ENCODE results near the gene HNRNPF.
"Not testable (repeated sequence)": the region's sequence is repeated elsewhere in the genome, so short reads cannot be mapped to it uniquely, and the experiment has no call there.

HNRNPF gene

GRCh38 chr10:43396061-43396927 is 12.7 kb downstream of the HNRNPF start:
- peak; percentile 64 for DNase-seq

DNA sequence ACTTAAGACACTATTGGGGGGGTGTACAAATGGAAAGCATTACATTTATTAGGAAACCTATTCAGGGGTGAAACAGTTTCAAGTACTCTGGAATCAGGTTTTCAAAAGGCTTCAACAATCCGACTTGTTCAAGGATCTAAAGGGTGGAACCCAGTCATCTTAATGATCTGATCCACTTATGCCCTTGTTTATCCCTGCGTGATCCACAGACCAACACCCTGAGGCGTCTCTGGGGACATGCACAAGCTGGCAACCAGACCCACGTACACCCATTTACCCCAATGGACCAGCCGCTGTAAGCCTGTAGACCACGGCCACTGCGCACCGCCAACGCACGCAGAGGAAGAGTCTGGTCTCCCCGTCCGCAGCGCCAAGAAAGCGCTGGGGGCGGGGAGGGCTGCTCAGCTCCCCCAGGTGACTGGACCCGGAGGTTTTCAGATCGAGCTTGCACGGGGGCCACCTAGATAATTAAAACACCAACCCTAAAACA is 13.4 kb downstream of the HNRNPF start:
- DNase-seq, result no peak

GRCh38 chr10:43394868-43395267 is 14.1 kb downstream of the HNRNPF start:
- no peak for DNase-seq

DNA sequence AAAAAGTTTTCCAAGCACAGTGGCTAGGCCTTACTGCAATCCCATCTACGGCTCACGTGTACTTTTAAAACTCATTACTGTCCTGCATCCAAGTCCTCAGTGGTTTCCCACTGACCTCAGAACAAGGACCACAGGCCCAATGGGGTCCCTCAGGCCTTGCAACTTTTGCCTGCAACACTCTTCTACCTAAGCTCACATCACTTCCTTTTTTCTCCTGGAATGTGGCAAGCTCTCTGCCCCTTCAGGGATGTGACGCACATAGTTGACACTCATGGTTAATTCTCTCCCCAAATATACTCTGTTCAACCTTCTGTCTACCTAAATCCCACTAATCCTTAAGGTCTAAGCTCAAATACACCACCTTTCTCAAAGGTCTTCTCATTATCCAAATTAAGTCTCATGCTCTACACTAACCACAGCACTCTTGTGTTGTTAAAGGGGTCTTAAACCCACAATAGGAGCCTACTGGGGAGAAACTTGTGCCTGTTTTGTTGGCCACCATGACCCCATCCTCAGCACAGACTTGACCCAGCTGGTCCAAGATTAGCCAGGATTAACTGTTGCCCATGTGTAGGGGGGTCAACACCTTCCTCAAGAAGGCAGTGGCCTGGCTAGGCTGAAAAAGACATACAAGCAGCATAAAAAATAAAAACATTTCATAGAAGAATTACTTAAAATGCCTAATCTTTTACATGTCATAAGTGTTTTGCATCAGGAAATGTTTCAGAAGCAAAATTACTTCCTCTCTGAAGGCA is 15.2 kb downstream of the HNRNPF start:
- DNase-seq, result no peak

GRCh38 chr10:43393186-43393585 is 15.8 kb downstream of the HNRNPF start:
- DNase-seq, result not testable (repeated sequence)

DNA sequence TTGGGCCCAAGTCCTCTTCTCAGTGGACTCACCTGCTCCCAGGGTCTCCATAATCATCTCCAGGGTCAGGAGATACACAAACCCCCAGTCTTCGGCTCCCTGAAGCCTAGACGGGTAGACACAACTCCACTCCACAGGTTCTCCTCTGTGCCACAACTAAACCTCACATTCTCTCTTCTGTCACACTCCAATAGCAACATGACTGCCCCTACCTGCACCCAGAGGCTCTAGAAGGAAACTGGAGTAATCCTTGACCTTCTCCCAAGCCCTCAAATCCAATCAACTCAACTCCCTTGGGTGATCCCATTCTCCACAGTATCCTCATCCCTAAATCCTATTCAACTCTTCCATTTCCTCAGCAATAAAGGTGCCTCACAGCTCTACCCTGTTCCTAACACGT is 16.2 kb downstream of the HNRNPF start:
- no peak for DNase-seq

GRCh38 chr10:43391496-43391895 is 17.5 kb downstream of the HNRNPF start:
- no peak for DNase-seq

DNA sequence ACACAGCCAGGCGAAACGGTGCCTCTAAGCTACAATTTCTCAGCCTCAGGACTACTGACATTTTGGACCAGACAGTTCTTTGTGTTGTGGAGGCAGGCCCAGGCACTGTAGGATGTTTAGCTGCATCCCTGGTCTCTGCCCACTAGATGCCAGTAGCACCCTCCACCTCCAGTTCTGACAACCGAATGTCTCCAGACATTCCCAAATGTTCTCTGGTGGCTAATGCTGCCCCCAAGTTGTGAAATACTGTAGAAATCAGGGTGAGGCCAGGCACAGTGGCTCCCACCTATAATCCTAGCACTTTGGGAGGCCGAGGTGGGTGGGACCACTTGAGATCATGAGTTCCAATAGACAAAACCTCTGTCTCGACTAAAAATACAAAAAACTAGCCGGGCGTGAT is 18.2 kb downstream of the HNRNPF start:
- DNase-seq, result no peak

GRCh38 chr10:43390333-43390732 is 18.7 kb downstream of the HNRNPF start:
- DNase-seq, result no peak

- no peak for DNase-seq
Measured at GRCh38 chr10:43389867-43390266, 19.1 kb downstream of the HNRNPF start.

GRCh38 chr10:43387678-43388032 is 21.3 kb downstream of the HNRNPF start:
- DNase-seq, result no peak

GRCh38 chr10:43386981-43387677 is 21.9 kb downstream of the HNRNPF start:
- DNase-seq, result no peak

GRCh38 chr10:43386549-43386948 is 22.4 kb downstream of the HNRNPF start:
- no peak for DNase-seq

- no peak for DNase-seq
Measured at GRCh38 chr10:43385412-43386004, 23.5 kb downstream of the HNRNPF start.

DNA sequence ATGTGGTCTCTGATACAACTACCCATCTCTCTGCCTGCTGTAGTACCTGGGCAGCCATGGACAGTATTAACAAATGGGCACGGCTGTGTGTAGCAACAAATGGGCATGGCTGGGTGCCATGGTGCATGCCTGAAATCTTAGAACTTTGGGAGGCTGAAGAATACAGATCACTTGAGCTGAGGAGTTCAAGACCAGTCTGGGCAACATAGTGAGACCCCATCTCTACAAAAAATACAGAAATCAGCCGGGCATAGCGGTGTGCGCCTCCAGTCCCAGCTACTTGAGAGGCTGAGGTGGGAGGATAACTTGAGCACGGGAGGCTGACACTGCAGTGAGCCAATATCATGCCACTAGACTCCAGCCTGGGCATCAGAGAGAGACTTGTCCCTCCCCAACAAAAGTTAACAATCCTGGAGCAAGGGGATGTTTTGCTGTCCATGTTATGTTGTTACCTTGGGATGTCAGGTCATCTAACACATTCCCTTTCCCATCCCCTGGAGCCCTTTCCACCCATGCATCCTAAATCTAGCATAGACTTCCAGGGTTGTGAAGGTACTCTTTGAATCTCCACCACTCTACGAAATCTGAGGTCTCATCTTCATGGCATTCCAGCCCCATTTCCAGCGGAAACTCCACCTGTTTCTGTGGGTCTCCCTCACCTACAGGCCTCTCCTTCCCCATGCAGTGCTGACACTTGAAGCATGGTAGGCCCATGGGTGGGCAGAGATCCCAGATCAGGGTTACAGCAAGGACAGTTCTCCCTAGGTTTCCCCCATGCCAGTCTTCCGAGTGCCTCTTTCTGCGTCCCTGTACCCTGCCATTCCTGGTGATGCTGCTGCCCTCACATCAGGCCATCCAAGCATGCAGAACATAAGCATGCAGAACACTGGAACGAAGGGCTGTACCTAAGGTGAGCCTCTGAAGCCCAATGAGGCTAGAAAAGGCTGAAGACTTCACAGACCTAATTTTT is 24.4 kb downstream of the HNRNPF start:
- DNase-seq, result no peak

DNA sequence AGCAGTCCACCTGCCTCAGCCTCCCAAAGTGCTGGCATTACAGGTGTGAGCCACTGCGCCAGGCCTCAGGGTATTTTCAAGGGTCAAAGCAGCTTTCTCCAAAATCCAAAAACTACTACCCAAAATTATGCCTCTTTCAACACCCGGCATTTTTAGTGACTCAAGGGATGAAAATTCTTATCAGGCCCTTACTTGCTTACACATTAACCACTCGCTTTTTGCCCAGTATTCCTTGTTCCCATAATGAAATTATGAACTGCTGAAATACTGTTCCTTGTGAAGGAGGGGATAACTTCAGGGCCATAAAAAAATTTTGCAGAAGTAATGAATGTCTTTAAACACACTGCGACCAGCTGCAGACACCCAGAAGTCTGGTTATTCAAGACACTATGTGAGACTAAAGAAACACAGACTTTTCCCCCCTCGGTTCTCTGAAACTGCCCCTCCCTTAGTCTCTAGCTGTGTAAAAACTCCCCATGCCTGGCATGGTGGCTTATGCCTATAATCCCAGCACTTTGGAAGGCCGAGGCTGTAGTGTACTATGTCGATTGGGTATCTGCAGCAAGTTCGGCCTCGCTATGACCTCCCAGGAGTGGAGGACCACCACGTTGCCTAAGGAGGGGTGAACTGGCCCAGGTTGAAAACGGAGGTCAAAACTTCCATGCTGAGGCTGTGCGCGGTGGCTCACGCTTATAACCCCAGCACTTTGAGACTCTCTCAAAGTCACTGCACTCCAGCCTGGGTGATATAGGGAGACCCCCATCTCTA is 25.6 kb downstream of the HNRNPF start:
- DNase-seq, result no peak

- no peak for DNase-seq
Measured at GRCh38 chr10:43380610-43381222, 28.3 kb downstream of the HNRNPF start.

- DNase-seq, result no peak
Measured at GRCh38 chr10:43377424-43377883, 31.5 kb downstream of the HNRNPF start.

DNA sequence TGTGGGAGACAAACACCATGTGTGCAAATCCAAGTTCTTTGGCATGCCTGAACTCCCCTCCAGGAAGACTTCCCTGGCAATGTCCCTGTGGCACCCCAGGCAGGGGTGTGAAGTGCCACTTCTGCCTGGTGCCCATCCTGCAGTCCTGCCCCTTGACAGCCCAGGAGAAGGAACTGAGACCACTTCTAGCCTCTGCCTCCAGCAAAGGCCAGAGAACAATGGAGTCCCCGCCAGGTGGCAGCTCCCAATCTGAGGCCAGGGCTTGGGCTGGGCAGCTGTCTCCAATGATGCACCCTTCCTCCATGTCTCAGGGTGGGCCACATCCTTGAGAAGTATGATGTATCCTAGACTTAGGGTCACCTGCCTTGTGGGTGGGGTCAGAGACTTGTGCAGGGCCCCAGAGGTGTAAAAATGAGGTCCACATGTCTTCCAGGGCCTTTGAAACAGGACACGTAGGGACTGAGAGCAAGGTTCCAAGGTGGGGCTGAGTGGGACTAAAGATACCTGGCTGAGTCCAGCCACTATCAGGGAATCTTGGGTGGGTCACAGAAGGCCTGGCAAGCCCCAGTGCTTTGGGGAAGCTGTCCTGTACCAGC is 32.1 kb downstream of the HNRNPF start:
- no peak for DNase-seq

GRCh38 chr10:43376046-43376635 is 32.8 kb downstream of the HNRNPF start:
- no peak for DNase-seq
